ENCODE results near the gene MYLK2. TPM values are rescaled to one million over a fixed set of nuclear protein-coding genes. Genes with fewer than 3 reads are reported as not detected.

Gene MYLK2
- polyA plus RNA-seq, 1 donor from 2014 or later = 0.22 TPM

DNA sequence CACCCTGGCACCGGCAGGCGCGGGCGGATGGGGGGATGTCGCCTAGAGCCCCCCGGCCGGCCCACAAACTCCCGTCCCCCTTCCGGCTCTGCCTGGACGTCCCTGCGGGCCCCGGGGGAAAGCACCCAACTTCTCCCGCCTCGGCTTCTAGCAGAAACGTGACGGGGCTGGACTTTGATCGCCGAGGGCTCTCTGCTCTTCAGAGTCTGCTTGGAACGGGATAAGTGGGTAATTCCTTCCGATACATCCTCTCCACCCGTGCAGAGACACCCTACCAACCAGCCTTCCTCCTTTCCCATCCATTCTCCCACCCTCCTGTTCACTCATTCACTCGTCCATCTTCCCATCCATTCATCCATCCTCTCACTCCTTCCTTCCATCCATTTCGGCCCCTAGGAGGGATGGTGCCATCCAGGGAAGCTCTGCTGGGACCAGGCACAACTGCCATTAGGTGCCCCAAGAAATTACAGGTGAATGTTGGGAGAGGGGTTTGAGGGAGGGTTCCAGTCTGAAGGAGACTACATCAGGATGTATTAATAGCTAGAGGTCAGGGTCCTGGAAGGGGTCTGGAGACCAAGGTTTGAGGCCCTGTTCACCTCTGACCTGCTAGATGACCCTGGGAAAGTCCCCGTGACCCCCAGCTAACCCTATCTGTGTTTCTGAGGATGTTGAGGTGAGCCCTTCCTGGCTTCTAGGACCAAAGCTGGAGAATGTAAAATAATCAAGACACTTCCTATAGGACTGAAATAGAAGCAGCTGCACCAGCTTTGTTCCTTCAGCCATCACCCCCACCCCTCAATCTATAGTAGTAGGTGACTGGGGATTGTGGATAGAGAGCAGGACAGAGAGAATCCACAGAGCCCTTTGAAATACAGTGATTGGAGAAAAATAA, 51.8 kb downstream of the MYLK2 start:
- H3K9me2 ChIP-seq (ENCODE audit: insufficient read depth, low read length) = no peaks in the 10 kb centered on the region

DNA sequence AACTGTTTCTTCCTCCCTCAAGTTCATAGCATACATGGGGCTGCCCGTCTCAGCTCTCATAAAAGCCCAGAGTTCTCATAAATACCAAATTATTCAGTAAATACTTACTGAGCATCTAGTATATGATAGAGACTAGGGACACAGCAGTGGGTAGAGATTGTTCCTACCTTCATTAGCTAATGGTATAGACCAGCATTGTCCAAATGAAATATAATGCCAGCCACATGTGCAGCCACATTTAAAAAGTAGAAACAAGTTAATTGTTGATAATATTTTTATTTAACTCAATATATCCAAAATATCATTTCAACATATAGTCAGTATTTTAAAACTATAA, 52.4 kb downstream of the MYLK2 start:
- no peak for TF ChIP-seq SMC3 (conservative IDR thresholded peaks at IDR 0.05; ENCODE audit: poor library complexity)
- TF ChIP-seq, protein P1, sequence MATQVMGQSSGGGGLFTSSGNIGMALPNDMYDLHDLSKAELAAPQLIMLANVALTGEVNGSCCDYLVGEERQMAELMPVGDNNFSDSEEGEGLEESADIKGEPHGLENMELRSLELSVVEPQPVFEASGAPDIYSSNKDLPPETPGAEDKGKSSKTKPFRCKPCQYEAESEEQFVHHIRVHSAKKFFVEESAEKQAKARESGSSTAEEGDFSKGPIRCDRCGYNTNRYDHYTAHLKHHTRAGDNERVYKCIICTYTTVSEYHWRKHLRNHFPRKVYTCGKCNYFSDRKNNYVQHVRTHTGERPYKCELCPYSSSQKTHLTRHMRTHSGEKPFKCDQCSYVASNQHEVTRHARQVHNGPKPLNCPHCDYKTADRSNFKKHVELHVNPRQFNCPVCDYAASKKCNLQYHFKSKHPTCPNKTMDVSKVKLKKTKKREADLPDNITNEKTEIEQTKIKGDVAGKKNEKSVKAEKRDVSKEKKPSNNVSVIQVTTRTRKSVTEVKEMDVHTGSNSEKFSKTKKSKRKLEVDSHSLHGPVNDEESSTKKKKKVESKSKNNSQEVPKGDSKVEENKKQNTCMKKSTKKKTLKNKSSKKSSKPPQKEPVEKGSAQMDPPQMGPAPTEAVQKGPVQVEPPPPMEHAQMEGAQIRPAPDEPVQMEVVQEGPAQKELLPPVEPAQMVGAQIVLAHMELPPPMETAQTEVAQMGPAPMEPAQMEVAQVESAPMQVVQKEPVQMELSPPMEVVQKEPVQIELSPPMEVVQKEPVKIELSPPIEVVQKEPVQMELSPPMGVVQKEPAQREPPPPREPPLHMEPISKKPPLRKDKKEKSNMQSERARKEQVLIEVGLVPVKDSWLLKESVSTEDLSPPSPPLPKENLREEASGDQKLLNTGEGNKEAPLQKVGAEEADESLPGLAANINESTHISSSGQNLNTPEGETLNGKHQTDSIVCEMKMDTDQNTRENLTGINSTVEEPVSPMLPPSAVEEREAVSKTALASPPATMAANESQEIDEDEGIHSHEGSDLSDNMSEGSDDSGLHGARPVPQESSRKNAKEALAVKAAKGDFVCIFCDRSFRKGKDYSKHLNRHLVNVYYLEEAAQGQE (IDR thresholded peaks at IDR 0.05; ENCODE audit: borderline replicate concordance) = no peak
- TF ChIP-seq MXI1 (conservative IDR thresholded peaks at IDR 0.05; ENCODE audit: poor library complexity, severe bottlenecking) = no peak
- TF ChIP-seq TAF1 (IDR thresholded peaks at IDR 0.05; ENCODE audit: low read depth) = no peak
- no peak for TF ChIP-seq EZH2 (IDR thresholded peaks at IDR 0.05; ENCODE audit: borderline replicate concordance, insufficient read depth, low read length, poor library complexity, severe bottlenecking)
- TF ChIP-seq RAD21 (conservative IDR thresholded peaks at IDR 0.05) = no peak
- no peak for TF ChIP-seq EP300 (conservative IDR thresholded peaks at IDR 0.05; ENCODE audit: poor library complexity, severe bottlenecking)
- TF ChIP-seq POLR2AphosphoS5 (IDR thresholded peaks at IDR 0.05) = no peak
- TF ChIP-seq, protein P2, sequence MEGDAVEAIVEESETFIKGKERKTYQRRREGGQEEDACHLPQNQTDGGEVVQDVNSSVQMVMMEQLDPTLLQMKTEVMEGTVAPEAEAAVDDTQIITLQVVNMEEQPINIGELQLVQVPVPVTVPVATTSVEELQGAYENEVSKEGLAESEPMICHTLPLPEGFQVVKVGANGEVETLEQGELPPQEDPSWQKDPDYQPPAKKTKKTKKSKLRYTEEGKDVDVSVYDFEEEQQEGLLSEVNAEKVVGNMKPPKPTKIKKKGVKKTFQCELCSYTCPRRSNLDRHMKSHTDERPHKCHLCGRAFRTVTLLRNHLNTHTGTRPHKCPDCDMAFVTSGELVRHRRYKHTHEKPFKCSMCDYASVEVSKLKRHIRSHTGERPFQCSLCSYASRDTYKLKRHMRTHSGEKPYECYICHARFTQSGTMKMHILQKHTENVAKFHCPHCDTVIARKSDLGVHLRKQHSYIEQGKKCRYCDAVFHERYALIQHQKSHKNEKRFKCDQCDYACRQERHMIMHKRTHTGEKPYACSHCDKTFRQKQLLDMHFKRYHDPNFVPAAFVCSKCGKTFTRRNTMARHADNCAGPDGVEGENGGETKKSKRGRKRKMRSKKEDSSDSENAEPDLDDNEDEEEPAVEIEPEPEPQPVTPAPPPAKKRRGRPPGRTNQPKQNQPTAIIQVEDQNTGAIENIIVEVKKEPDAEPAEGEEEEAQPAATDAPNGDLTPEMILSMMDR (IDR thresholded peaks at IDR 0.05; ENCODE audit: poor library complexity, severe bottlenecking) = no peak
- no peak overlapping the region for H2AFZ ChIP-seq (ENCODE audit: low read depth, low read length)
- H3K9me2 ChIP-seq (ENCODE audit: insufficient read depth, low read length) = no peaks in the 10 kb centered on the region
- no peak overlapping the region for H3K27ac ChIP-seq (ENCODE audit: low read length)
- no peaks in the 10 kb centered on the region for H4K20me1 ChIP-seq (ENCODE audit: insufficient read depth)
- H3K4me3 ChIP-seq (ENCODE audit: low read length) = peak overlapping the region; percentile 67
- H3K4me2 ChIP-seq (ENCODE audit: low read length) = no peak overlapping the region
- no peaks in the 10 kb centered on the region for H3K79me2 ChIP-seq (replicated peaks; ENCODE audit: insufficient read depth, low read length)
- no peaks in the 10 kb centered on the region for H3K36me3 ChIP-seq (ENCODE audit: insufficient read depth, low read length)
- no peaks in the 10 kb centered on the region for H3F3A ChIP-seq (ENCODE audit: insufficient read depth, low read length, poor library complexity, severe bottlenecking)
- no peaks in the 10 kb centered on the region for H3K9me3 ChIP-seq (ENCODE audit: low read length)
- no peak overlapping the region for H3K9ac ChIP-seq (ENCODE audit: low read length)
- no peaks in the 10 kb centered on the region for H3K27me3 ChIP-seq (ENCODE audit: insufficient read depth, low read depth, low read length)

More for the DNA sequence above, 51.8 kb downstream of the MYLK2 start:
- peak overlapping the region; percentile 67 for H3K4me3 ChIP-seq (ENCODE audit: low read length)
- H3K27me3 ChIP-seq (ENCODE audit: insufficient read depth, low read depth, low read length) = no peaks in the 10 kb centered on the region
- H4K20me1 ChIP-seq (ENCODE audit: insufficient read depth) = no peaks in the 10 kb centered on the region
- peak overlapping the region; percentile 83 for H3K9ac ChIP-seq (ENCODE audit: low read length)
- H3K4me2 ChIP-seq (ENCODE audit: low read length) = peak overlapping the region; percentile 85
- H3K9me3 ChIP-seq (ENCODE audit: low read length) = no peaks in the 10 kb centered on the region
- no peak for TF ChIP-seq RAD21 (conservative IDR thresholded peaks at IDR 0.05)
- TF ChIP-seq, protein P2 (IDR thresholded peaks at IDR 0.05; ENCODE audit: poor library complexity, severe bottlenecking) = no peak
- no peak for TF ChIP-seq SMC3 (conservative IDR thresholded peaks at IDR 0.05; ENCODE audit: poor library complexity)
- no peak for TF ChIP-seq TAF1 (IDR thresholded peaks at IDR 0.05; ENCODE audit: low read depth)
- no peak for TF ChIP-seq MXI1 (conservative IDR thresholded peaks at IDR 0.05; ENCODE audit: poor library complexity, severe bottlenecking)
- no peak for TF ChIP-seq EP300 (conservative IDR thresholded peaks at IDR 0.05; ENCODE audit: poor library complexity, severe bottlenecking)
- TF ChIP-seq EZH2 (IDR thresholded peaks at IDR 0.05; ENCODE audit: borderline replicate concordance, insufficient read depth, low read length, poor library complexity, severe bottlenecking) = no peak
- TF ChIP-seq POLR2AphosphoS5 (IDR thresholded peaks at IDR 0.05) = no peak
- TF ChIP-seq, protein P1 (IDR thresholded peaks at IDR 0.05; ENCODE audit: borderline replicate concordance) = no peak
- no peaks in the 10 kb centered on the region for H3F3A ChIP-seq (ENCODE audit: insufficient read depth, low read length, poor library complexity, severe bottlenecking)
- no peaks in the 10 kb centered on the region for H3K79me2 ChIP-seq (replicated peaks; ENCODE audit: insufficient read depth, low read length)
- peak overlapping the region; percentile 56 for H2AFZ ChIP-seq (ENCODE audit: low read depth, low read length)
- H3K36me3 ChIP-seq (ENCODE audit: insufficient read depth, low read length) = no peaks in the 10 kb centered on the region
- no peak overlapping the region for H3K27ac ChIP-seq (ENCODE audit: low read length)

Measured in neural cell (in vitro differentiated cells).